Gastroesophageal sphincter (tissue), 4 donors: ENCODE results near the gene MYDGF. TPM values are rescaled to one million over a fixed set of nuclear protein-coding genes. Genes with fewer than 3 reads are reported as not detected.

Source experiments
- ATAC-seq: fragments of 150-250 bp; one replicate; pipeline ENCODE4 v1.9.1; 2016; ENCODE audit warnings: mild to moderate bottlenecking, moderate library complexity
- H3K27ac ChIP-seq, 4 donors: fragments of 200-600 bp; sonication (generic) in 3 of 4; 1 replicate in 3 of 4; 2 replicates in 1 of 4; pipeline ENCODE4 v1.5.1; 2016 to 2019
- H3K27me3 ChIP-seq: fragments of 200-600 bp; sonication (generic); one replicate; pipeline ENCODE4 v1.5.1; 2019
- H3K36me3 ChIP-seq, 2 donors: fragments of 200-600 bp; sonication (generic); one replicate each; pipeline ENCODE4 v1.5.1; 2019; ENCODE audit warnings: control low read depth in 1 of 2
- H3K4me1 ChIP-seq, 3 donors: fragments of 200-600 bp; sonication (generic); 1 replicate in 2 of 3; 2 replicates in 1 of 3; pipeline ENCODE4 v1.5.1; 2016 to 2019; ENCODE audit warnings: control low read depth in 2 of 3
- H3K4me3 ChIP-seq, 2 donors: fragments of 200-600 bp; sonication (generic); one replicate each; pipeline ENCODE4 v1.5.1; 2019; ENCODE audit warnings: mild to moderate bottlenecking in 1 of 2, moderate library complexity in 1 of 2
- H3K9me3 ChIP-seq, 3 donors: fragments of 200-600 bp; sonication (generic); one replicate each; pipeline ENCODE4 v1.5.1; 2017 to 2019; ENCODE audit warnings: control low read depth in 2 of 3
- EP300 ChIP-seq: sonication (generic); formaldehyde crosslinking; IDR thresholded peaks from one replicate; pipeline ENCODE4 v1.6.1; 2017; ENCODE audit warnings: antibody characterized with exemption, mild to moderate bottlenecking
- POLR2A ChIP-seq, 2 donors: fragments of 450-650 bp; IDR thresholded peaks; one replicate each; pipeline ENCODE4 v1.6.1; 2017; ENCODE audit warnings: antibody characterized with exemption in 2 of 2, mild to moderate bottlenecking in 2 of 2, moderate library complexity in 1 of 2
- POLR2AphosphoS5 ChIP-seq: sonication (generic); formaldehyde crosslinking; IDR thresholded peaks from one replicate; pipeline ENCODE4 v1.6.1; 2017; ENCODE audit warnings: antibody characterized with exemption
- WGBS, 2 donors: methylation state at CpG; one replicate each; pipeline ENCODE4 v1.1.5; 2018; ENCODE audit warnings: low coverage in 1 of 2; 5-methylcytosine and 5-hydroxymethylcytosine counted together
- total RNA-seq, 4 donors: library from RNA; depleted of rRNA; stranded (reverse); fragments of >200 nt; gene quantifications; one replicate each; pipeline ENCODE4 v1.1.0, GENCODE V29; 2016
- TF ChIP-seq, protein P1 (sequence below), 4 experiments: fragments of 200-600 bp in 2 of 4; fragments of 450-650 bp in 2 of 4; sonication (generic) in 1 of 4; IDR thresholded peaks; one replicate each; pipeline ENCODE4 v1.5.1; 2017 to 2019; ENCODE audit warnings: antibody characterized with exemption in 4 of 4, mild to moderate bottlenecking in 2 of 4, moderate library complexity in 2 of 4

The MYDGF gene
- total RNA-seq, 4 donors from 2014 or later, result 20.5 to 44.6 (median 30.1) TPM

DNA sequence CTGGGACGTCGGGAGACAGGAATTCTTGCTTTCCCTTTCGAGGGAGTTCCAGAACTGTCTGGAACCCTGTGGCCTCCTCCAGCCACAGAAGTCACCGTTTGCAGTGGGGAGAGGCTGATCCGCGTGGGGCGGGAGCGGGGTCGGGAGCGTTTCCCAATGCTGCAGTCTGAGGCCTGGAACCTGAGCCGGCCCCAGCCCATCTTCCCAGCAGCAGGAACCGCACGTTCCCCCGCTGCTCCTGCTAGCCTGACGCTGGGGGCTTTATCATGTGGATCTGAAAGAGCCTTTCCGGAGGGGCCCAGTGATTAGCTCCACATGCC, 40.1 kb upstream of the MYDGF start:
- no peaks in the 10 kb centered on the region for H3K9me3 ChIP-seq
- peak overlapping the region in 3 of 4 donors; percentile 18 to 80 (median 24) for H3K27ac ChIP-seq
- no peak for ATAC-seq
- H3K4me3 ChIP-seq, result no peak overlapping the region
- peaks cover 0 to 57% (median 19%) of the 10 kb centered on the region in 3 donors for H3K4me1 ChIP-seq
- TF ChIP-seq, protein P1, sequence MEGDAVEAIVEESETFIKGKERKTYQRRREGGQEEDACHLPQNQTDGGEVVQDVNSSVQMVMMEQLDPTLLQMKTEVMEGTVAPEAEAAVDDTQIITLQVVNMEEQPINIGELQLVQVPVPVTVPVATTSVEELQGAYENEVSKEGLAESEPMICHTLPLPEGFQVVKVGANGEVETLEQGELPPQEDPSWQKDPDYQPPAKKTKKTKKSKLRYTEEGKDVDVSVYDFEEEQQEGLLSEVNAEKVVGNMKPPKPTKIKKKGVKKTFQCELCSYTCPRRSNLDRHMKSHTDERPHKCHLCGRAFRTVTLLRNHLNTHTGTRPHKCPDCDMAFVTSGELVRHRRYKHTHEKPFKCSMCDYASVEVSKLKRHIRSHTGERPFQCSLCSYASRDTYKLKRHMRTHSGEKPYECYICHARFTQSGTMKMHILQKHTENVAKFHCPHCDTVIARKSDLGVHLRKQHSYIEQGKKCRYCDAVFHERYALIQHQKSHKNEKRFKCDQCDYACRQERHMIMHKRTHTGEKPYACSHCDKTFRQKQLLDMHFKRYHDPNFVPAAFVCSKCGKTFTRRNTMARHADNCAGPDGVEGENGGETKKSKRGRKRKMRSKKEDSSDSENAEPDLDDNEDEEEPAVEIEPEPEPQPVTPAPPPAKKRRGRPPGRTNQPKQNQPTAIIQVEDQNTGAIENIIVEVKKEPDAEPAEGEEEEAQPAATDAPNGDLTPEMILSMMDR (IDR thresholded peaks at IDR 0.05), result no peak
- no peak for TF ChIP-seq EP300
- no peak for TF ChIP-seq POLR2AphosphoS5
- TF ChIP-seq POLR2A (IDR thresholded peaks at IDR 0.05), result no peak
- no CpG with 5 or more reads among the region's 16 CpGs for WGBS, 2 donors
- no peaks in the 10 kb centered on the region for H3K27me3 ChIP-seq
- peaks cover 0 to 65% of the 10 kb centered on the region in 2 donors for H3K36me3 ChIP-seq

DNA sequence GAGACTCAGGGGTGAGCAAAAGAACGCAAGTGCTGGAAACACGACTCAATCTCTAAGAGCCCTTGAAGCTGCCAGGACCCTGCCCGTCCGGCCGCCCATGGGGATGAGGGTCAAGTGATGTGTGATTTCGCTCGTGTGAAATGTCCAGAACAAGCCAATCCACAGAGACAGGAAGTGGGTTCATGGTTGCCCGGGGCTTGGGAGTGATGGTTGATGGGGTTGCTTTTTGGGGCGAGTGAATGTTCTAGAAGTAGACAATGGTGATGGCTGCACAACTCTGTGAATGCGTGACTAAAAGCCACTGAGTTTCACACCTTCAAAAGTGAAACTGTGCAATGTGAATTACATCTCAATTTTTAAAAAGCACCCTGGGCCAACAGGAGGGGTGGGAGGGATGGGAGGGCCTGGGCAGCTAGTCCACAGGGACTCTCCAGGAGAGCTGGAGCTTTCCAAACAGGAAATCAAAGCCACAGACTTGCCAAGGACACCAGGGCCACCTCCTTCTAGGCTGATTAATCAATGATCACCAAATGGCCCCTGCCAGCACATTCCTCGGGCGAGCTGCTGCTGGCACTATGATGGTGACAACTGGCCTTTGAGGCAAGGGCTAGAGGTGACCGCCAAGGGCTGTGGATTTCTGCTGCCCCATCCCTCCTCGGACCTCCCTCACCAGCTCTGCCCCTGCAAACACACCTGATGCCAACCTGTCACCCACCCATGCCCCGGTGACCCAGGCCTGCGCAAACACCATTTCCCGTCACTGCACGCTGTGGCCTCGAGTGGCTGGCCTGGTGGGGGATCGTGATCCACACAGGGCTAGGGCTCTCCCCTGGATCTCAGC, 39.5 kb upstream of the MYDGF start:
- Histone ChIP-seq H3K4me1 (peaks cover 0 to 57% (median 19%) of the 10 kb centered on the region in 3 donors), H3K27me3 (no peaks in the 10 kb centered on the region), H3K9me3 (no peaks in the 10 kb centered on the region), H3K27ac (peak overlapping the region in 3 of 4 donors; percentile 18 to 80 (median 24)), H3K36me3 (peaks cover 0 to 65% of the 10 kb centered on the region in 2 donors), H3K4me3 (no peak overlapping the region)
- no peak for TF ChIP-seq POLR2A (IDR thresholded peaks at IDR 0.05)
- TF ChIP-seq, protein P1 (IDR thresholded peaks at IDR 0.05), result no peak
- TF ChIP-seq POLR2AphosphoS5, result no peak
- ATAC-seq, result no peak
- WGBS, 2 donors, result 83 to 88% methylated on average over 12 to 14 of the region's 20 CpGs

DNA sequence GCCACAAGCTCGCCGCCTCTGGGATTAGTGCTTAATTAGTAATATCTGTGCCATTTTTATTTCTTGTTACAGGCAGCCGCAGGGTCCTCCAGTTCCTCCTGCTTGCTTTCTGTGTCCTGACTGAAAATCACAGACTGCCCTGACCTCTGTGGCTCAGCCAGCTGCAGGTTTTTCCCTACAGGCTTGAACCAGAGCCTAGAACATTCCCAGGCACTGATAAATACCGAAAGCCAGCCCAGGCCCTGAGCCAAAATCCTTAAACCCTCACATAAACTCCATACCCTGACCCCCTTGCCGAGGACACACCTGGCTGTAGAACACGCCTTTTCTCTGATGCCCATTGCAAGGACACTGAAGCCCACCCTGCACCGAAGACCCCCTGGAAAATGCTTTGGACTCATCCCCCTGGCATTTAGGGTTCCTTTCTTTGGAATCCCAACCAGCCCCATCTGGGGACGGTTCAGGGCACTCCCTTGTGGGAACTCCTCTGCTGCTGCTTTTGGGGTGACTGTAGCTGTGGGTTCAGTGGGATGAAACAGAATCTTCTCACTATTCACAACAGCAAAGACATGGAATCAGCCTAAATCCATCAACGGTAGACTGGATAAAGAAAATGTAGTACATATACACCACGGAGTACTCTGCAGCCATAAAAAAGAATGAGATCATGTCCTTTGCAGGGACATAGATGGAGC, 38.0 kb upstream of the MYDGF start:
- WGBS, 2 donors, result 66 to 81% methylated on average over 4 to 6 of the region's 10 CpGs
- Histone ChIP-seq H3K27ac (peak overlapping the region; percentile 21 to 80 (median 66)), H3K9me3 (no peaks in the 10 kb centered on the region), H3K4me3 (no peak overlapping the region), H3K36me3 (peaks cover 0 to 65% of the 10 kb centered on the region in 2 donors), H3K4me1 (peaks cover 0 to 46% (median 17%) of the 10 kb centered on the region in 3 donors), H3K27me3 (no peaks in the 10 kb centered on the region)
- peak; percentile 70 for ATAC-seq
- TF ChIP-seq POLR2A (IDR thresholded peaks at IDR 0.05) (no peak), POLR2AphosphoS5 (peak; percentile 77)

DNA sequence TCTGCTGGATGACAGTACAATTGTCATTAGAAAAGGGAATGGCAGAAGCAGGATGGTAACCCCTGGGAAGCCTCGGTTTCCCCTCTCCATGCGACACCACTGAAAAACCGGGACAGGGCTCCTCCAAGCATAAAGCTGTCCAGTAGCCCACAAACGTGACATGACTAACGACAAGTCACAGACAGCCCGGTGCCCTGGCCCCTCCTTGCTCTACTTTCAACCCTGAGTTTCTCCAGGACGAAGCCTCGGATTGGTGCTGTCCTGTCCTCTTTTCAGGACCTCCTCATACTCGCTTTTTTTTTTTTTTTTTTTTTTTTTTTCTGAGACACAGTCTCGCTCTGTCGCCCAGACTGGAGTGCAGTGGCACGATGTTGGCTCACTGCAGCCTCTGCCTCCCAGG, 37.2 kb upstream of the MYDGF start:
- H3K4me1 ChIP-seq, result peaks cover 0 to 39% (median 14%) of the 10 kb centered on the region in 3 donors
- no peak overlapping the region for H3K4me3 ChIP-seq
- H3K36me3 ChIP-seq, result peaks cover 0 to 65% of the 10 kb centered on the region in 2 donors
- H3K27ac ChIP-seq, result peak overlapping the region; percentile 8 to 80 (median 52)
- no peaks in the 10 kb centered on the region for H3K9me3 ChIP-seq
- TF ChIP-seq EP300, result no peak
- TF ChIP-seq, protein P1 (IDR thresholded peaks at IDR 0.05), result no peak
- no peak for ATAC-seq
- 83% methylated on average over 3 to 7 of the region's 12 CpGs for WGBS, 2 donors
- no peaks in the 10 kb centered on the region for H3K27me3 ChIP-seq

DNA sequence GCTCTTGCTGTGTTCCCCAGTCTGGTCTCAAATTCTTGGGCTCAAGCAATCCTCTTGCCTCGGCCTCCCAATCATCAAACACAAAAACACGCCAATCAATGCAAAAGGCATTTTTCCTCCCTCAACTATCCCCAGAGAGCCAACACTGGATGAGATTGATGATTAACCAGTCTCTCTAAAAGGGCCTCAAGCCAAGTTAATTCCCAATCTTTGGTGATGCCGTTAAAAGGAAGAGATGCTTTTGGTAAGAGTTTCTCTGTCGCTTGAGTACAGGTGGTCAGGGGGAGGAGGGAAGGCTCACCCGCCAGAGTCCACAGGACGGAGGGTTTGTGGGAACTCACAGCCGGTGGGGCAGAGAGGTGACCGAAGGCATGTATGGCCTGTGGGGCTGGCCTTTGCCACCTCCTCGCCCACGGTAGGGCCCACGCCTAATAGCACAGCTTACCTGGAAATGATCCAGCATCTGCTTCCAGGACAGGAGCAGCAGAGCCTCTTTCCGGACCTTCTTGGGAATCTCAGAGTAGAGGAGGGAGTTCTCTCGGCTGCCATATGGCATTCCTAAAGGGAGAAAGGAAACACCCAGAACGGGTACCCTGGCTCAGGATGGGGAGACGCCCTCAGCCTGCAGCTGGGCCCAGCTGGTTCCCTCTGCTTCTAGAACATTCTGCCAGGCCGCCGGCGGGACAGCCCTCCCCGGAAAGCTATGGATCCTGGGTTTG, 35.4 kb upstream of the MYDGF start:
- TF ChIP-seq, protein P1 (IDR thresholded peaks at IDR 0.05), result no peak
- no peak for TF ChIP-seq POLR2A (IDR thresholded peaks at IDR 0.05)
- no peak for TF ChIP-seq POLR2AphosphoS5
- TF ChIP-seq EP300, result no peak

More for the DNA sequence above, 35.4 kb upstream of the MYDGF start:
- WGBS, 2 donors, result 30 to 73% methylated on average over 3 of the region's 19 CpGs
- H3K4me1 ChIP-seq, result peaks cover 0 to 38% (median 14%) of the 10 kb centered on the region in 3 donors
- ATAC-seq, result peak; percentile 35
- no peaks in the 10 kb centered on the region for H3K27me3 ChIP-seq
- H3K27ac ChIP-seq, result peak overlapping the region in 3 of 4 donors; percentile 27 to 80 (median 48)
- H3K36me3 ChIP-seq, result peaks cover 0 to 67% of the 10 kb centered on the region in 2 donors
- no peak overlapping the region for H3K4me3 ChIP-seq
- H3K9me3 ChIP-seq, result no peaks in the 10 kb centered on the region
